Activated CD8-positive, alpha-beta memory T cell treated with anti-CD3 and anti-CD28 coated beads for 36 hours (primary cell): ENCODE measurements around the gene CYRIA. TPM values are rescaled to one million over a fixed set of nuclear protein-coding genes. Genes with fewer than 3 reads are reported as not detected.

ENCODE experiments used
- CTCF ChIA-PET: fragments of 350-600 bp; sonication (Branson Sonifier 250); formaldehyde crosslinking; loops from one replicate; lab custom pipeline; 2021; ENCODE audit warnings: antibody characterized with exemption; lab: Charles Lee
- POLR2A ChIA-PET: fragments of 350-600 bp; sonication (Branson Sonifier 250); formaldehyde crosslinking; loops from one replicate; lab custom pipeline; 2021; ENCODE audit warnings: antibody characterized with exemption; lab: Charles Lee
- total RNA-seq, 2 experiments: library from RNA; stranded (reverse); gene quantifications; one replicate each; pipeline ENCODE4 v1.2.3, GENCODE V29; 2021

Gene CYRIA
- total RNA-seq, 2 experiments from 2014 or later = 0.75 to 0.95 TPM

- POLR2A ChIA-PET = no interaction called here
- CTCF ChIA-PET = no interaction called here
Measured at GRCh38 chr2:16653799-16654198, 11.8 kb downstream of the CYRIA start.

DNA sequence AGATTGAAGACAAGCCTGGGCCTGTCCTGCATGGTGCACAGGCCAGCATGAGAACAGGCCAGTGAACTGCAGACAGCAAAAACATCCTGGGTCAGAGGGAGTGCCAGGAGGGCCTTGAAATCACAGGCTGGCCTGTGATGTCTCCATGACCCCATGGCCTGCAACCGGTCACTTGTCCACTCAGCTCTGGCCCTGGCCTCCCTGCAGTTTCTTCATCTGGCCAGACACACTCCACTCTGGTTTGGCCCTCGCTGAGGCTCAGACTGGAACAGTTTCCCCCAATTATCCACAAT, 12.6 kb downstream of the CYRIA start:
- ChIA-PET CTCF (no interaction called here), POLR2A (no interaction called here)

DNA sequence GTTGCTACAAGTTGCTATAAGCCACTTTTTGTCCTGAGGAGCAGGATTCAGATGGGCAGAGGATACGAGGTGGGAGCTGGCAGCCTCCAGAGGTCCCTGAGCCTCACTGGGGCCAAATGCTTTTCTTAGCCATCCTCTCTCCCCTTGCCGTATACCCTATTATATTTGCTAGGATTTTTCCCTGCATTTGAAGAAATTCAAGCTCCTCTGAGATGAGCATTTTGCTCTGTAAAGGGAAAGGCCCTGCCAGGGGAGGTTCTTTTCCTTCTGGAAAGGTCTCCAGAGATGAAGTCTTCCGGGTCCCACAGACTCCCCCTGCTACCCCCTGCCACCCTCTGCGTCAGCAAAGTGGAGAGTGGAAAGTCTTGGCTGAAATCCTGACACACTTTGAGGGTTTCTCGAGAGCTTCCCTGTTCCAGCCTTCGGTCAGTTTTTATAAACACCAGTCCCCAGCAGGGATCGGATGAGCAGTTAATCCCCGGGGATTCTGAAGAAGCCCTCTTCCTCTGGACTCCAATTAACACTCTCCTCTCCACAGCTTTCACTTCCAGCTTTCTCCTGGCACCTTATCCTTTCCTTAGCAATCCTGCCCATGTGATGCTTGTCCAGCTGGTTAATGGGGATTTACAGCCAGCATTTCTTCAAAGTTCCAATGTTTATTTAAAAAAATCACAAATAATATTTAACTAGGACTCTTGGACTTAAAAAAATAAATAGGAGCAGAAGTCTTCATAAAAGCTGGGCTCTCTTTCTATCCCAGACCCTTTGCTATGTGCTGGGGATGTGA, 13.1 kb downstream of the CYRIA start:
- POLR2A ChIA-PET = no interaction called here
- CTCF ChIA-PET = no interaction called here

DNA sequence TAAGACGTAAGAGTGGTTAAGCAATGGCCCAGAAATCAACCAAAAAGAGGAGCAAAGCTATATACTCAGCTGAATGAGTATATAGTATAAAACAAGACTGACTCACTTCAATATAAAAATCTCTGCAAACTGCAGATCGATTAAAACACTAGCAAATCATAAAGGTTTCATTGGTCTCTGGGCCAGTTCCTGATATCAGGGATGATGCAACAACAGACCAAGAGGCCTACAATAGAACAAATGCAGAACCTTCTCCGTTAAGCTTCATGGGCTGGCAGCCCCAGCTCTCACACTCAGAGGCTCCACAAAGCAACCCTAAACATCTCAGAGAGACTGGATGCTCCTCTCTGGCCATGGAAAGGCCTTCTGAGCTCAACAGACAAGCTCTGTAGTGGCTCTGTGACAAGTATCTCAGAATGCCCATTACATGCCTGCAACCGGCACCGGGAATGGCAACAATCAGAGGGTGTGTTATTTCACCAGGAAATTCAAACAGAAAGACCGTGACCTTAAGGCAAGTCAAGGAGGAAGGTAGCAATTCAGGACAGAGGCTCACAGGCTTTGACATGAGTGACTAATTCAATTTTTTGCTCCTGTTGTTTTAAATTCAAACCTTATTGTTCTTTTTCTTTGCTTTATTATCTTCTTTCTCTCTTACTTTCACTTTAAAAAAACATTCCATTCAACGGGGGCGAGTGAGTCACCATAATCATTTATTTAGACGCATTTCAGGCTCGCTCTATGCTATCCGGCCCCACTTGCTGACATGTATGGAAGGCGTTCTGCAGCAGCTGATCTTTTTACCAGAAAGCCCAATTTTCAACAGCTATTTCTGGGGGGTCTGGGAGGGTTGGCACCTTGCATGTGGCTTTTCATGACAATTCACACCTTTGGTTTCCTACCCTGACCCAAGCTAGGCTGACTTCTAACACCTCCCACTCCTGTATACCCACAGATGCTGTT, 15.1 kb downstream of the CYRIA start:
- CTCF ChIA-PET = no interaction called here
- POLR2A ChIA-PET = interaction anchor here (1.2 kb wide), 1 partner anchor 13 kb away, joined by 4 read pairs; no protein-coding TSS in a partner anchor

GRCh38 chr2:16649353-16650286, 16.0 kb downstream of the CYRIA start:
- CTCF ChIA-PET = no interaction called here
- POLR2A ChIA-PET = no interaction called here

GRCh38 chr2:16647992-16648617, 17.5 kb downstream of the CYRIA start:
- CTCF ChIA-PET = no interaction called here
- POLR2A ChIA-PET = no interaction called here

GRCh38 chr2:16645775-16646559, 19.7 kb downstream of the CYRIA start:
- ChIA-PET CTCF (no interaction called here), POLR2A (no interaction called here)

GRCh38 chr2:16645088-16645487, 20.5 kb downstream of the CYRIA start:
- CTCF ChIA-PET = no interaction called here
- POLR2A ChIA-PET = no interaction called here

DNA sequence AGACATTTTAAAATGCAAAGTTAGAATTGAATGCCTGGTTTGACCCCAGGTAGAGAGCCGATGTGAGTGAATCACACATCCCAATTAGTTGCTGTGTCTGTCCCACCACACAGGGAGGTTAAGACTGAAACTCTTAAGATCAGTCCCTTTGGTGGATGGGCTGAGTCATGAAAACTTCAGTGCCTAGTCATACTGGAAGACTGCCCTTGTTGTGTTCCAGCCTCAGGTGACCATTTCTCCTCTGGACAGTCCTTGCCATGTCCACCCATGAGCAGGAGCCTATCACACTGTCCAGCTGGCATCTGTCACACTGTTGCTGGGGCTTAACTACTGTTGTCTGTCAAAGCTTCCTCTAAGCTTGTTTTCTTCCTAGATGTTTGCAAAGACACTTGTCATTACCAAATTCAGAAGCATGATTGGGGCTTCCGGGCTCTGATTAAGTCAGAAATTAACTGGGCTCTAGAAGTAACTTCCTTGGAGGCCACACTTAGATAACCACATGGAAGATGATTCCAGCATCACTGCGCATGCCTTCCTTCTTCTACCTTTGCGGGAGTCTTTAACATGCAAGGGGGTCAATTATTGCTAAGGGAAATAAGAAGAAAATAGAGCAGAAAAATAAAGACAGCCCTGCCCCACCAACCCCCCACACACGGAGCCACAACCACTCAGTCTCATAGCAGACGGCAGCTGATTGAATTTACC, 21.3 kb downstream of the CYRIA start:
- POLR2A ChIA-PET = no interaction called here
- CTCF ChIA-PET = no interaction called here

GRCh38 chr2:16643099-16643498, 22.5 kb downstream of the CYRIA start:
- CTCF ChIA-PET = no interaction called here
- POLR2A ChIA-PET = no interaction called here

DNA sequence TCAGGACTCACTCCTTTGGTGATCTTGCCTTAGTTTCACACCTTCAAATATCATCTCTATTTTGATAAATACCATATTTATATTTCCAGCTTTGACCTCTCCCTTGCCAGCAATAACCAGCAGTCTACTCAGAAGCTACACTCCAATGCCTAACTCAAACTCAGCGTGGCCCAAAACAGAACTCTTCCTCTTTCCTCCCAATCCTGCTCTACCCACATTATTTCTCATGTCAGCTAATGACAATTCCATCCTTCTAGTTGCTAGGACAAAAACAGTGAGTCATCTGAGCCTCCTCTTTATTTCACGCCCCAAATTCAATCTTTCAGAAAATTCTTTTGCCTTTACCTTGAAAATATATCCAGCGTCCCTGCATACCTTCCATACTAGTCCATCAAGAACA, 23.5 kb downstream of the CYRIA start:
- ChIA-PET POLR2A (no interaction called here), CTCF (no interaction called here)

- CTCF ChIA-PET = no interaction called here
- POLR2A ChIA-PET = no interaction called here
Measured at GRCh38 chr2:16641509-16641908, 24.1 kb downstream of the CYRIA start.

DNA sequence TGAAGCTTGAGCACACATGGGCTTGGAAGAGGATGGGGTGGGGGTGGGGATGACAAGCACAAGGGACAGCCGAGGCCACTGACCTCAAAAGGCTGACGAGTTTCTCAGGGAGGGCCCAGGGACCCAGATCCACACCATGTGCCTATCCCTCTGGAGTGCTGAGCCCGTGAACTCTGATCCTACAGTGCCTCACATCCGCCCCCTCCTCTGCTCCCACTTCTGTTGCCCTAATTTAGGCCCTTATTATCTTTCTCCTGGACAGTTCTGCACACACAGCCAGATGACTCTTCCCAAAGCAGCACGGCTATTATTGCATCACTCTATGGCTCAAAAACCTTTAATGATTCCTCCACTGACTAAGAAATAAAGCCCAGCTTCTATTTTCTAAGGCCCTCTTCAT, 24.8 kb downstream of the CYRIA start:
- CTCF ChIA-PET = interaction anchor here (0.6 kb wide), 1 partner anchor 130 kb away, joined by 3 read pairs; no protein-coding TSS in a partner anchor

DNA sequence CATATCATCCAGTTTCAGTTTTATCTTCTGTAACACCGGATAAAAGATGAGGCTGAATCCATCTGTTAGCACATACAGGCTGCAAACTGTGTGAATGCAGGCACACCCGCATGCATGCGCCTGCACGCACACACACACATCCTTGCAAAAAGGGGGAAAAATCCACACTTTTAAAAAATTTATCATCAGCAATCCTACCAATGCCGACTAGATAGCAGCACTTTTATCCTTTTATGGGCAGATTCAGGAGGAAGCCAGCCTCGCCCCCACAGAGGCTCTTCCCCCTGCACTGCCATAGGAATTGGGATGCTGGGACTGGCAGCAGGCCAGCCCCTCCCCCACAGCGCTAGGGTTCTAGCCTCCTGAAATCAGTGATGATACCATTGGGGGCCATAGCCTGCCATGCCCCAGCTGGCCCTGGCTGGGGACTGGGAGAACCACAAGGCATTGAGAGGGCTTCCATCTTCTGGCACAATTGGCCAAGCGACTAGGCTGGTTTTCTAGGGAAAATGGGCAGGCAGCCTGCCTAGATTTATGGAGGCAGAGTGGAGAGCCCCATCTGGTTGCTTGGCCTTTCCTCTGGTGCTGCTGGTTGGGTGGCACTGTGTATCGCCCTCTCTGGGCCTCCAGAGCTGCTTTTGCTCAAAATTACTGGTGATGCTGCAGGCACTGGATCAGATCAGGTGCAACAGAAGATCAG, 25.5 kb downstream of the CYRIA start:
- ChIA-PET CTCF (interaction anchor here (0.6 kb wide), 1 partner anchor 131 kb away, joined by 3 read pairs; no protein-coding TSS in a partner anchor), POLR2A (no interaction called here)

More for the DNA sequence above, 24.8 kb downstream of the CYRIA start:
- POLR2A ChIA-PET = no interaction called here

GRCh38 chr2:16639431-16639830, 26.2 kb downstream of the CYRIA start:
- CTCF ChIA-PET = no interaction called here
- POLR2A ChIA-PET = no interaction called here

- ChIA-PET POLR2A (no interaction called here), CTCF (no interaction called here)
Measured at GRCh38 chr2:16638946-16639345, 26.7 kb downstream of the CYRIA start.

GRCh38 chr2:16637304-16637703, 28.3 kb downstream of the CYRIA start:
- CTCF ChIA-PET = no interaction called here
- POLR2A ChIA-PET = no interaction called here
